H9 (cell line): ENCODE measurements around the gene MRPS18A. TPM values are rescaled to one million over a fixed set of nuclear protein-coding genes. Genes with fewer than 3 reads are reported as not detected.

Source experiments
- DNase-seq: peaks from one replicate; pipeline ENCODE4 v3.0.0-alpha.2; 2017
- H2AFZ ChIP-seq: one replicate; pipeline ENCODE4 v1.6.1; 2013; ENCODE audit warnings: mild to moderate bottlenecking, low read length, control low read depth, moderate library complexity
- H2AK5ac ChIP-seq: 2 replicates; pipeline ENCODE4 v1.6.1; 2013; ENCODE audit warnings: low read length, control low read depth, mixed read lengths; ENCODE audit not compliant: insufficient read length
- H2BK120ac ChIP-seq: one replicate; pipeline ENCODE4 v1.6.1; 2013; ENCODE audit warnings: low read depth, mild to moderate bottlenecking, low read length, control low read depth, inconsistent platforms; ENCODE audit not compliant: poor library complexity, severe bottlenecking
- H2BK12ac ChIP-seq: 2 replicates; pipeline ENCODE4 v1.6.1; 2013; ENCODE audit warnings: low read length, control low read depth, mixed read lengths, low read depth; ENCODE audit not compliant: insufficient read length
- H2BK15ac ChIP-seq: 2 replicates; pipeline ENCODE4 v1.6.1; 2013; ENCODE audit warnings: low read depth, low read length, control low read depth
- H2BK20ac ChIP-seq: one replicate; pipeline ENCODE4 v1.6.1; 2013; ENCODE audit warnings: low read depth, mild to moderate bottlenecking, low read length, control low read depth, inconsistent platforms; ENCODE audit not compliant: poor library complexity, severe bottlenecking
- H2BK5ac ChIP-seq: 2 replicates; pipeline ENCODE4 v1.6.1; 2013; ENCODE audit warnings: low read length, control low read depth, mixed read lengths; ENCODE audit not compliant: insufficient read length
- H3K14ac ChIP-seq: 2 replicates; pipeline ENCODE4 v1.6.1; 2013; ENCODE audit warnings: low read length, control low read depth; ENCODE audit not compliant: insufficient read depth
- H3K18ac ChIP-seq: 2 replicates; pipeline ENCODE4 v1.6.1; 2013; ENCODE audit warnings: low read depth, mild to moderate bottlenecking, mixed read lengths, low read length, control low read depth; ENCODE audit not compliant: insufficient read length
- H3K23ac ChIP-seq: 2 replicates; pipeline ENCODE4 v1.6.1; 2013; ENCODE audit warnings: low read length, control low read depth, mixed read lengths, low read depth; ENCODE audit not compliant: insufficient read length
- H3K23me2 ChIP-seq: 2 replicates; pipeline ENCODE4 v1.6.1; 2013; ENCODE audit warnings: low read depth, mild to moderate bottlenecking, mixed read lengths, low read length, control low read depth; ENCODE audit not compliant: insufficient read length, poor library complexity, severe bottlenecking
- H3K27ac ChIP-seq: 2 replicates; pipeline ENCODE4 v1.5.1; 2013; ENCODE audit warnings: low read length, control low read depth, mixed read lengths, low read depth; ENCODE audit not compliant: insufficient read length
- H3K27me3 ChIP-seq: 2 replicates; pipeline ENCODE4 v1.6.1; 2013; ENCODE audit warnings: low read length, control low read depth, inconsistent platforms; ENCODE audit not compliant: insufficient read depth
- H3K4ac ChIP-seq: 2 replicates; pipeline ENCODE4 v1.6.1; 2013; ENCODE audit warnings: low read depth, mild to moderate bottlenecking, control low read depth, inconsistent platforms, low read length, moderate library complexity
- H3K4me1 ChIP-seq: 2 replicates; pipeline ENCODE4 v1.6.1; 2013; ENCODE audit warnings: low read length, control low read depth, inconsistent platforms; ENCODE audit not compliant: insufficient read depth
- H3K4me2 ChIP-seq: 2 replicates; pipeline ENCODE4 v1.6.1; 2013; ENCODE audit warnings: low read length, control low read depth, mixed read lengths; ENCODE audit not compliant: insufficient read length, insufficient read depth
- H3K56ac ChIP-seq: 2 replicates; pipeline ENCODE4 v1.6.1; 2013; ENCODE audit warnings: low read depth, mild to moderate bottlenecking, mixed read lengths, low read length, control low read depth; ENCODE audit not compliant: insufficient read length
- H3K79me1 ChIP-seq: 2 replicates; pipeline ENCODE4 v1.6.1; 2013; ENCODE audit warnings: low read depth, mild to moderate bottlenecking, moderate library complexity, low read length, control low read depth, inconsistent platforms; ENCODE audit not compliant: insufficient read depth, poor library complexity, severe bottlenecking
- H3K79me2 ChIP-seq: 2 replicates; pipeline ENCODE4 v1.6.1; 2013; ENCODE audit warnings: low read length, control low read depth, inconsistent platforms; ENCODE audit not compliant: insufficient read depth
- H3K9ac ChIP-seq: 2 replicates; pipeline ENCODE4 v1.6.1; 2013; ENCODE audit warnings: low read length, control low read depth, mixed read lengths; ENCODE audit not compliant: insufficient read length; ENCODE audit errors: extremely low read depth
- H3K9me3 ChIP-seq: one replicate; pipeline ENCODE4 v1.6.1; 2013; ENCODE audit warnings: low read depth, low read length, inconsistent platforms; ENCODE audit not compliant: control insufficient read depth
- H3T11ph ChIP-seq: one replicate; pipeline ENCODE4 v1.6.1; 2013; ENCODE audit warnings: mild to moderate bottlenecking, low read length, control low read depth, inconsistent platforms
- H4K20me1 ChIP-seq: one replicate; pipeline ENCODE4 v1.6.1; 2013; ENCODE audit not compliant: control insufficient read depth, insufficient read length, insufficient read depth
- H4K5ac ChIP-seq: 2 replicates; pipeline ENCODE4 v1.6.1; 2013; ENCODE audit warnings: low read depth, mild to moderate bottlenecking, mixed read lengths, low read length, control low read depth; ENCODE audit not compliant: insufficient read length
- H4K8ac ChIP-seq: replicated peaks from 2 replicates; pipeline ENCODE4 v1.6.1; 2013; ENCODE audit warnings: low read length, control low read depth, mixed read lengths, low read depth; ENCODE audit not compliant: insufficient read length
- H4K91ac ChIP-seq: 2 replicates; pipeline ENCODE4 v1.6.1; 2013; ENCODE audit warnings: low read depth, mild to moderate bottlenecking, moderate library complexity, mixed read lengths, low read length, control low read depth; ENCODE audit not compliant: insufficient read length
- H3K27ac Mint-ChIP-seq, 3 experiments: 2 replicates in 2 of 3; 3 replicates in 1 of 3; pipeline ENCODE4 v1.8.0; 2020 to 2021; ENCODE audit warnings: mixed read lengths in 3 of 3, mild to moderate bottlenecking in 1 of 3, moderate library complexity in 1 of 3
- H3K27me3 Mint-ChIP-seq: 2 replicates; pipeline ENCODE4 v1.8.0; 2021; ENCODE audit warnings: low read depth, mild to moderate bottlenecking, moderate library complexity, mixed read lengths
- H3K36me3 Mint-ChIP-seq, 3 experiments: 2 replicates in 2 of 3; 3 replicates in 1 of 3; pipeline ENCODE4 v1.8.0; 2020 to 2021; ENCODE audit warnings: low read depth in 3 of 3, mixed read lengths in 3 of 3; ENCODE audit not compliant: insufficient read depth in 1 of 3
- H3K4me1 Mint-ChIP-seq, 2 experiments: 2 replicates each; pipeline ENCODE4 v1.8.0; 2020; ENCODE audit warnings: mixed read lengths in 2 of 2
- H3K4me3 Mint-ChIP-seq, 2 experiments: 2 replicates in 1 of 2; 3 replicates in 1 of 2; pipeline ENCODE4 v1.8.0; 2020 to 2021; ENCODE audit warnings: mild to moderate bottlenecking in 2 of 2, mixed read lengths in 2 of 2, moderate library complexity in 1 of 2
- H3K9me3 Mint-ChIP-seq, 2 experiments: 2 replicates in 1 of 2; 3 replicates in 1 of 2; pipeline ENCODE4 v1.8.0; 2020; ENCODE audit warnings: mild to moderate bottlenecking in 2 of 2, mixed read lengths in 2 of 2, moderate library complexity in 1 of 2
- CTCF ChIP-seq: fragments of 200-600 bp; sonication (generic); conservative IDR thresholded peaks from 3 replicates; pipeline ENCODE4 v1.8.0; 2021; ENCODE audit warnings: antibody characterized with exemption, mild to moderate bottlenecking
- WGBS: extraction: QIAGEN DNeasy Blood & Tissue Kit; methylation state at CpG from one replicate; pipeline ENCODE4 v1.1.7; 2013; ENCODE audit warnings: missing lambda C conversion rate, low lambda C conversion rate, mixed read lengths; ENCODE audit not compliant: insufficient read length; ENCODE audit errors: extremely low coverage; 5-methylcytosine and 5-hydroxymethylcytosine counted together
- total RNA-seq: library from RNA; stranded (reverse); gene quantifications from 2 replicates; pipeline ENCODE4 v1.2.1, GENCODE V29; 2021

Gene MRPS18A
- total RNA-seq, 1 experiment from 2014 or later = 65.1 TPM

- H3T11ph ChIP-seq = no peak overlapping the region
- no peaks in the 10 kb centered on the region for H3K9me3 Mint-ChIP-seq
- H3K9ac ChIP-seq = no peak overlapping the region
- H3K27me3 Mint-ChIP-seq = no peaks in the 10 kb centered on the region; the same call in none of the 2 replicates
- no peak overlapping the region for H3K4me2 ChIP-seq
- H2BK120ac ChIP-seq = no peak overlapping the region
- H3K27ac ChIP-seq = no peak overlapping the region
- H2AFZ ChIP-seq = no peak overlapping the region
- no peak for DNase-seq
- no peak overlapping the region for H3K23ac ChIP-seq
- H3K9me3 ChIP-seq = no peaks in the 10 kb centered on the region
- H4K8ac ChIP-seq = no peak overlapping the region
- no peak for TF ChIP-seq CTCF
- H2AK5ac ChIP-seq = no peak overlapping the region
- WGBS = no CpG with 5 or more reads among the region's 3 CpGs
- no peak overlapping the region for H2BK5ac ChIP-seq
- no peak overlapping the region for H4K5ac ChIP-seq
- no peaks in the 10 kb centered on the region for H3K79me1 ChIP-seq
- H2BK12ac ChIP-seq = no peak overlapping the region
- no peaks in the 10 kb centered on the region for H3K79me2 ChIP-seq
- H3K4ac ChIP-seq = no peak overlapping the region
- no peak overlapping the region for H4K91ac ChIP-seq
- no peaks in the 10 kb centered on the region for H4K20me1 ChIP-seq
- no peak overlapping the region for H3K18ac ChIP-seq
- H3K23me2 ChIP-seq = no peaks in the 10 kb centered on the region
- no peak overlapping the region for H3K56ac ChIP-seq
- no peak overlapping the region for H3K14ac ChIP-seq
- H3K4me3 Mint-ChIP-seq = no peak overlapping the region
- no peak overlapping the region for H2BK15ac ChIP-seq
- no peak overlapping the region for H2BK20ac ChIP-seq
- peaks cover 17 to 18% of the 10 kb centered on the region in 2 experiments for H3K4me1 Mint-ChIP-seq
- no peaks in the 10 kb centered on the region for H3K27me3 ChIP-seq
- peaks cover 0 to 2% (median 0%) of the 10 kb centered on the region in 3 experiments; a peak in 1 of 7 replicates for H3K36me3 Mint-ChIP-seq
- no peaks in the 10 kb centered on the region for H3K4me1 ChIP-seq
- H3K27ac Mint-ChIP-seq = no peak overlapping the region
These were observed 40.0 kb downstream of the MRPS18A start for GRCh38 chr6:43647613-43648012.
